Measurements from ENCODE around the gene YY1AP1.
"Not testable (repeated sequence)": the region's sequence is repeated elsewhere in the genome, so short reads cannot be mapped to it uniquely, and the experiment has no call there.

The YY1AP1 gene

DNA sequence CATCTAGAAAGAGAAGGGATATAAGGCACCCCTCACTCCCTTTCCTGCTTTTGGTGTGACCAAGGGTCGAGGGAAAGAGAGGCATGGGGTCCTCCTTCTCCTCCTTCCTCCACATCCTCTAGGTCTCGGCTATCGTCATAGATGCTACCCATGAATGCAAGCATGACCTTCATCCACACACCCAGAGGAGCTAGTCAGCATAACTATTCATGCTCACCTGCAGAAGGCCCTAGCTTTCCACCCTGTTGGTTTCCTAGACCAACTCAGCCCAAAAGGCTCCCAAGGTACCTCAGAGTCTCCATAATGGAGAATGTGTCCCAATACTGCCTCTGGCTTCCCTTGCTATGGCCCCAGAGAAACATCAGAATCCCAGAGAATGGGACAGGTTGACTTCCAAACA, 45.3 kb downstream of the YY1AP1 start:
- DNase-seq, result no peak

- DNase-seq, result not testable (repeated sequence)
These were observed 45.9 kb downstream of the YY1AP1 start for GRCh38 chr1:155642559-155643180.

GRCh38 chr1:155640367-155640766, 48.2 kb downstream of the YY1AP1 start:
- no peak for DNase-seq

GRCh38 chr1:155636397-155637153, 52.0 kb downstream of the YY1AP1 start:
- no peak for DNase-seq

DNA sequence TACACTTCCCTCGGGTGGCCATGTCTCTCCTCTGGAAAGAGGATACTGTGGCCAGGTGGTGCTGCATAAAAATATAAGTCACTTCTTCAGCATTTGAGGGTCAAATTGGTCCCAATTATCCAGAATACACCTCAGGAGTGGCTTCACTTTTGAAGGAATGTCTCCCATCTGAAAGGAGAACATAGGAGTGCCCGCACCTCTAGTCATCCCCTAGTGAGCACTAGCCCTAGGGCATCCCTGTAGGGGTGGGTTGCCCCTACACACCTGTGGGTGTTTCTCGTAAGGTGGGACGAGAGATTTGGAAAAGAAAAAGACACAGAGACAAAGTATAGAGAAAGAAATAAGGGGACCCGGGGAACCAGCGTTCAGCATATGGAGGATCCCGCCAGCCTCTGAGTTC, 62.1 kb downstream of the YY1AP1 start:
- DNase-seq, result not testable (repeated sequence)

GRCh38 chr1:155623357-155623756, 65.2 kb downstream of the YY1AP1 start:
- no peak for DNase-seq

GRCh38 chr1:155622191-155622590, 66.4 kb downstream of the YY1AP1 start:
- DNase-seq, result no peak

- not testable (repeated sequence) for DNase-seq
These were observed 75.3 kb downstream of the YY1AP1 start for GRCh38 chr1:155613226-155613625.

DNA sequence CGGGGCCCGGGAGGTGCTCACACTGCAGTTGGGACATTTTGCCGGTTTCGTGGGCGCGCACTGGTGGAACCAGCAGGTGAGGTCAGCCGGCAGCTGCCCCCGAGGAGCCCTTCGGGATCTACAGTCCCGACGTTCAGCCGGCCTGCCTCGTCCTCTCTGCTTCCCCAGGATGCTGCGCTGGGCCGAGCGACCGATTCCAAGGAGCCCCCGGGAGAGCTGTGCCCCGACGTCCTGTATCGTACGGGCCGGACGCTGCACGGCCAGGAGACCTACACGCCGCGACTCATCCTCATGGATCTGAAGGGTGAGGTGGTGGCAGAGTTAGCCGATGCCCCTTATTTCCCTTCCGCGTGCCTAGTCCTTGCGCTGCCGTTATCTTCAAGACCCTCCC, 78.3 kb downstream of the YY1AP1 start:
- DNase-seq, result not testable (repeated sequence)

- DNase-seq, result peak; percentile 78 to 99 (median 92)
These were observed 78.9 kb downstream of the YY1AP1 start, which contains the start of gene MSTO1 for GRCh38 chr1:155609515-155610256. Gene MSTO1 (plus strand): TSS chr1:155610218. CDS start chr1:155610249, 31 bp downstream.
